ENCODE measurements around the gene RNASE12. TPM values are rescaled to one million over a fixed set of nuclear protein-coding genes. Genes with fewer than 3 reads are reported as not detected.

The RNASE12 gene
- total and polyA plus RNA-seq, 9 of the 15 experiments (the other 6 are each of a cell fraction or from before 2014, with no cell fraction given): 0.24 TPM; not detected in 8

- no peak for TF ChIP-seq L3MBTL2 (IDR thresholded peaks at IDR 0.05)
- no peak for TF ChIP-seq STAT5A (IDR thresholded peaks at IDR 0.05; ENCODE audit: borderline replicate concordance, low read length)
- TF ChIP-seq ZNF75A (CRISPR knock-in tag; IDR thresholded peaks at IDR 0.05): no peak
- no peak for TF ChIP-seq SIN3A (IDR thresholded peaks at IDR 0.05; ENCODE audit: borderline replicate concordance in 2 of 2, control insufficient read depth in 1 of 2, low read depth in 2 of 2, low read length in 2 of 2)
- no peak for TF ChIP-seq OTX1 (CRISPR knock-in tag; IDR thresholded peaks at IDR 0.05)
- TF ChIP-seq E2F1 (CRISPR knock-in tag; IDR thresholded peaks at IDR 0.05): no peak
- TF ChIP-seq MAFF (IDR thresholded peaks at IDR 0.05; ENCODE audit: low read length): no peak
- no peak for TF ChIP-seq PRMT5 (CRISPR knock-in tag; IDR thresholded peaks at IDR 0.05)
- no peak for TF ChIP-seq ZNF282 (CRISPR knock-in tag; IDR thresholded peaks at IDR 0.05)
- TF ChIP-seq THRA (IDR thresholded peaks at IDR 0.05): no peak
- TF ChIP-seq SRSF7 (optimal IDR thresholded peaks at IDR 0.05; ENCODE audit: low read depth, low read length): no peak
- no peak for TF ChIP-seq ZC3H4 (CRISPR knock-in tag; IDR thresholded peaks at IDR 0.05; ENCODE audit: borderline replicate concordance)
- no peak for TF ChIP-seq ZFPM2 (CRISPR knock-in tag; IDR thresholded peaks at IDR 0.05)
- no peak for TF ChIP-seq FOXO4 (CRISPR knock-in tag; IDR thresholded peaks at IDR 0.05)
- TF ChIP-seq EP400 (IDR thresholded peaks at IDR 0.05): no peak
- TF ChIP-seq CAMTA2 (CRISPR knock-in tag; conservative IDR thresholded peaks at IDR 0.05): no peak
- TF ChIP-seq MYBL2 (IDR thresholded peaks at IDR 0.05; ENCODE audit: low read depth): no peak
- no peak for TF ChIP-seq MYBL2 (CRISPR knock-in tag; IDR thresholded peaks at IDR 0.05; ENCODE audit: borderline replicate concordance)
- no peak for TF ChIP-seq ZNF140 (CRISPR knock-in tag; IDR thresholded peaks at IDR 0.05)
- peak; percentile 71; the same call in 1 of the 2 replicates for TF ChIP-seq EP300 (IDR thresholded peaks at IDR 0.05; ENCODE audit: low read length)
- peak; percentile 37 for TF ChIP-seq HDAC3 (IDR thresholded peaks at IDR 0.05; ENCODE audit: borderline replicate concordance, partially characterized antibody)
- 0 out of 2 replicates have a peak, but pooled peaks have one; percentile 21 for TF ChIP-seq ZNF274 (IDR thresholded peaks at IDR 0.05; ENCODE audit: borderline replicate concordance, low read depth, low read length)
- TF ChIP-seq HES1 (IDR thresholded peaks at IDR 0.05; ENCODE audit: low read depth): no peak
- no peak for TF ChIP-seq HNRNPL (IDR thresholded peaks at IDR 0.05; ENCODE audit: low read depth, low read length)
- no peak for TF ChIP-seq ZBTB5 (IDR thresholded peaks at IDR 0.05)
These were observed 22.8 kb downstream of the RNASE12 start (continued) for GRCh38 chr14:20568393-20568792.

Data from K562 (cell line).